Measurements from ENCODE around the gene PLET1. TPM values are rescaled to one million over a fixed set of nuclear protein-coding genes. Genes with fewer than 3 reads are reported as not detected.

Gene PLET1
- total RNA-seq, 1 donor from 2014 or later: not detected

DNA sequence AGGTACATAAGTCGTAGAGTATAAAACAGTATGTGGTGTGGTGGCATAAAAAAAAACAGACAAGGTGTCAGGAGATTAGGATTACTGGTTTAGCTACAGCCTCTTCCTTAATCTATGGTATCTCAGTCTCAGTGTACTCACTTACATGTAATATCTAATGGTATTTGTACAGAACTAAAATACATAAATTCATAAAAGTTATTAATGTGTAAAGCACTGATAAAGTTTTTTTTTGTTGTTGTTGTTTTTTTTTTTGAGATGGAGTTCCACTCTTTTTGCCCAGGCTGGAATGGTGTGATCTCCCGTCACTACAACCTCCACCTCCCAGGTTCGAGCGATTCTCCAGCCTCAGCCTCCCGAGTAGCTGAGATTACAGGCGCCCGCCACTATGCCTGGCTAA lies 31.5 kb downstream of the PLET1 start:
- TF ChIP-seq, protein P1, sequence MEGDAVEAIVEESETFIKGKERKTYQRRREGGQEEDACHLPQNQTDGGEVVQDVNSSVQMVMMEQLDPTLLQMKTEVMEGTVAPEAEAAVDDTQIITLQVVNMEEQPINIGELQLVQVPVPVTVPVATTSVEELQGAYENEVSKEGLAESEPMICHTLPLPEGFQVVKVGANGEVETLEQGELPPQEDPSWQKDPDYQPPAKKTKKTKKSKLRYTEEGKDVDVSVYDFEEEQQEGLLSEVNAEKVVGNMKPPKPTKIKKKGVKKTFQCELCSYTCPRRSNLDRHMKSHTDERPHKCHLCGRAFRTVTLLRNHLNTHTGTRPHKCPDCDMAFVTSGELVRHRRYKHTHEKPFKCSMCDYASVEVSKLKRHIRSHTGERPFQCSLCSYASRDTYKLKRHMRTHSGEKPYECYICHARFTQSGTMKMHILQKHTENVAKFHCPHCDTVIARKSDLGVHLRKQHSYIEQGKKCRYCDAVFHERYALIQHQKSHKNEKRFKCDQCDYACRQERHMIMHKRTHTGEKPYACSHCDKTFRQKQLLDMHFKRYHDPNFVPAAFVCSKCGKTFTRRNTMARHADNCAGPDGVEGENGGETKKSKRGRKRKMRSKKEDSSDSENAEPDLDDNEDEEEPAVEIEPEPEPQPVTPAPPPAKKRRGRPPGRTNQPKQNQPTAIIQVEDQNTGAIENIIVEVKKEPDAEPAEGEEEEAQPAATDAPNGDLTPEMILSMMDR (IDR thresholded peaks at IDR 0.05; ENCODE audit: insufficient read depth, low read length, poor library complexity, severe bottlenecking): no peak
- DNase-seq (ENCODE audit: low read depth): no peak
- no peak overlapping the region for H3K4me3 ChIP-seq (ENCODE audit: low read depth, low read length)
- H3K27me3 ChIP-seq (ENCODE audit: control insufficient read depth, insufficient read depth, low read length): no peaks in the 10 kb centered on the region
- no peaks in the 10 kb centered on the region for H3K36me3 ChIP-seq (ENCODE audit: control insufficient read depth, insufficient read depth, low read length)

DNA sequence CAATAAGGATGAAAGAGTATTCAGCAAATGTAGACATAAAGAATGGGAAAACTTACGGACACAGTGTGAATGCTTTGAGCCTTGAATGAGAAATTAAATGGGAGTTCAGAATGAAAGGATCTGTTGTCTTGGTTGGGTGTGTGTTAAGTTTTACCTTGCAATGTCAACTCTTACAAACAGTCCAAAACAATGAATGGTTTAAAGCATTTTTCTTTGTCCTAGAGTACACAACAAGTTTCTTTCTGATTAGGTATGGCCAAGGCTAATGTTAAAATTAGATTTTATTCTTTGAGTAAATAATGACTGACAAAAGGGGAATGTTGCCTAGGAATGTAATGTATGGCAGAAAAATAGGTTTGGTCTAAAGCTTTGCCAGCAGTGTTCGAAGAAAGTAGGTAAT lies 32.0 kb downstream of the PLET1 start:
- H3K4me3 ChIP-seq (ENCODE audit: low read depth, low read length): no peak overlapping the region
- H3K27me3 ChIP-seq (ENCODE audit: control insufficient read depth, insufficient read depth, low read length): no peaks in the 10 kb centered on the region
- DNase-seq (ENCODE audit: low read depth): no peak
- TF ChIP-seq, protein P1 (IDR thresholded peaks at IDR 0.05; ENCODE audit: insufficient read depth, low read length, poor library complexity, severe bottlenecking): no peak
- H3K36me3 ChIP-seq (ENCODE audit: control insufficient read depth, insufficient read depth, low read length): no peaks in the 10 kb centered on the region

DNA sequence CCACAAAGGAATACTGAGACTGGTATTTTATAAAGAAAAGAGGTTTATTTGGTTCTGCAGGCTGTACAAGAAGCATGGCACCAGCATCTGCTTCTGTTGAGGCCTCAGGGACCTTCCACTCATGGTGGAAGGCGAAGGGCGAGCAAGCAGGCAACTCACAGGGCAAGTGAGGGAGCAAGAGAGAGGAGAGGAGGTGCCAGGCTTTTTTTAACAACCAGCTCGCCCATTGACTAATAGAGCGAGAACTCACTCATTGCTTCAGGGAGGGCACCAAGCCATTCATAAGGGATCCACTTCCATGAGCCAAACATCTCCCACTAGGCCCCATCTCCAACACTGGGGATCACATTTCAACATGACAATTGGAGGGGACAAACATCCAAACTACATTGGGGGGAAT lies 33.2 kb downstream of the PLET1 start:
- TF ChIP-seq, protein P1 (IDR thresholded peaks at IDR 0.05; ENCODE audit: insufficient read depth, low read length, poor library complexity, severe bottlenecking): no peak
- Histone ChIP-seq H3K36me3 (ENCODE audit: control insufficient read depth, insufficient read depth, low read length) (no peaks in the 10 kb centered on the region), H3K27me3 (ENCODE audit: control insufficient read depth, insufficient read depth, low read length) (no peaks in the 10 kb centered on the region), H3K4me3 (ENCODE audit: low read depth, low read length) (peak overlapping the region; percentile 78)
- DNase-seq (ENCODE audit: low read depth): no peak

DNA sequence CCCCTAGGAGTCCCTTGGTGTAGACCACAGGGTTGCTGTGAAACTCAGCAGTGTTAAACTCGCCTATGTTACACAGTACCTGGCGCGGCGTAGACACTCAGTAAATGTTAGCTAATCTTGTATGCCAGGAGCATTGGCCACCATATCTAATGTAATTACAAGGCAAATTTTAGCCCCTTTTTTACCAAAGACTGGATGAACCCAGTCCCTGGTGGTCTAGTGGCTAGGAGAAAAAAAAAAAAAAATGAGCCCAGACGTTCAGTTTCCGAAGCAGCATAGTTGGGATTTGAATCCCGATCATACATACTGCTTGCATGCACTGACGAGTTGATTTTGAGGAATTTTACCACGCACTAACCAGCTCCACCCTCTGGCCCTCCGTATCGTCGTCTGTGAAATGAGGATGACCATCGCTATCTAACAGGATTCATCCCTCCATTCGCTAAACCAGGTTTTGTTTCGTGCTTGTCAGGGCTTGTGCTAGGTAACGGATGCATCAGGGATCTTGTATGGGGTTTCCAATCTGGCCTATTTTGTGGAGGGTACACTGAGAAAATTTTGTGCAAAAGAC lies 33.7 kb downstream of the PLET1 start:
- no peaks in the 10 kb centered on the region for H3K36me3 ChIP-seq (ENCODE audit: control insufficient read depth, insufficient read depth, low read length)
- H3K27me3 ChIP-seq (ENCODE audit: control insufficient read depth, insufficient read depth, low read length): no peaks in the 10 kb centered on the region
- peak overlapping the region; percentile 78 for H3K4me3 ChIP-seq (ENCODE audit: low read depth, low read length)
- DNase-seq (ENCODE audit: low read depth): no peak
- TF ChIP-seq, protein P1 (IDR thresholded peaks at IDR 0.05; ENCODE audit: insufficient read depth, low read length, poor library complexity, severe bottlenecking): no peak

DNA sequence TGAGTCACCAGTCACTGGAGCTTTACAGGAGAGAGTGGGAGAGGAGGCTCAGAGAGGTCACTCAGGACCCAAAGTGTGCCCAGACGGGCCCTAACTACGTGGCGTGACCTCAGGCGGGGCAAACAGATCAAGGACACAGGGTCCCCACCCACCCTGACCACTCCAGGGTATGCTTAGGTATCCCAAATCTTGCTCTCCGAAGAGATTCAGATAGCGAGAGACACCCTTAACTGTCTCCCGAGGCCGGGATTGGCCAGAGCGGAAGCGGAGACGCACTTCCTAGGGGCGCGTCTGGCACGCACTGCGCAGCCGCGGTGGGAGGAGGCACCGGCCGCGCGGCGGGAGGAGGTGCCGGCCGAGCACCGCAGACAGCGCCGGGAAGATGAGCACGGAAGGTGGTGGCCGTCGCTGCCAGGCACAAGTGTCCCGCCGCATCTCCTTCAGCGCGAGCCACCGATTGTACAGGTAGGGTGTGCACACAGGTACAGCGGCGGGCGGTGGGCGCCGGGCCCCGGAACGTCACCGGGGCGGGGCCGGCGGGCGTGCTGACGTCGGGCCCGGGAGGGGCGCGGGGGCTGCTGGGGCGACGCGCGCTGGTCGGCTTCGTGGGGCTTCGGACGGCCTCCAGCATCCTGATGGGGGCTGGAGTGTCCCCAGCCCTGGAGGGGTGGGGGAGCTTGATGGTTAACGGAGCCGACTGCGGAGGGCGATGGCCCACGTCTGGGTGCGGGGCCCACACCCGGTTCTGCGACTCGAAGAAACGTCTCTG lies 34.4 kb downstream of the PLET1 start, which contains the start of gene PTS:
Gene PTS, plus strand, starts transcription at position 367 of the 769 bp plus-strand sequence. Its CDS starts 16 bp downstream, at position 383.
- Histone ChIP-seq H3K27me3 (ENCODE audit: control insufficient read depth, insufficient read depth, low read length) (no peaks in the 10 kb centered on the region), H3K4me3 (ENCODE audit: low read depth, low read length) (peak within 1 kb of the TSS; percentile 78), H3K36me3 (ENCODE audit: control insufficient read depth, insufficient read depth, low read length) (no peaks in the 10 kb centered on the region)
- peak; percentile 41 for DNase-seq (ENCODE audit: low read depth)
- TF ChIP-seq, protein P1 (IDR thresholded peaks at IDR 0.05; ENCODE audit: insufficient read depth, low read length, poor library complexity, severe bottlenecking): no peak
